MM.1S (cell line): ENCODE data around the gene UST.

ENCODE experiments used
- DNase-seq: peaks from one replicate; pipeline ENCODE4 v3.0.0-alpha.2; 2015
- H2AFZ ChIP-seq: fragments of 300-600 bp; sonication (generic); 2 replicates; pipeline ENCODE4 v1.6.0; 2016; ENCODE audit warnings: antibody characterized with exemption, low read length
- H3F3A ChIP-seq: fragments of 300-600 bp; sonication (generic); 2 replicates; pipeline ENCODE4 v1.6.1; 2016; ENCODE audit warnings: mild to moderate bottlenecking, antibody characterized with exemption, low read length, moderate library complexity, mixed read lengths; ENCODE audit not compliant: insufficient read depth
- H3K27ac ChIP-seq: fragments of 300-600 bp; sonication (generic); 2 replicates; pipeline ENCODE4 v1.5.1; 2016; ENCODE audit warnings: mild to moderate bottlenecking, low read length
- H3K27me3 ChIP-seq: fragments of 300-600 bp; sonication (generic); replicated peaks from 2 replicates; pipeline ENCODE4 v1.6.0; 2016; ENCODE audit warnings: low read length; ENCODE audit not compliant: insufficient read depth
- H3K36me3 ChIP-seq: fragments of 300-600 bp; sonication (generic); replicated peaks from 2 replicates; pipeline ENCODE4 v1.6.1; 2016; ENCODE audit warnings: mild to moderate bottlenecking, low read length, mixed read lengths; ENCODE audit not compliant: insufficient read depth
- H3K4me1 ChIP-seq: fragments of 300-600 bp; sonication (generic); 2 replicates; pipeline ENCODE4 v1.6.1; 2016; ENCODE audit warnings: low read length, mixed read lengths
- H3K4me2 ChIP-seq: fragments of 300-600 bp; sonication (generic); 2 replicates; pipeline ENCODE4 v1.6.0; 2016; ENCODE audit warnings: low read depth, low read length
- H3K4me3 ChIP-seq: fragments of 300-600 bp; sonication (generic); 2 replicates; pipeline ENCODE4 v1.5.1; 2016; ENCODE audit warnings: low read length, mixed read lengths
- H3K79me2 ChIP-seq: fragments of 300-600 bp; sonication (generic); 2 replicates; pipeline ENCODE4 v1.6.1; 2016; ENCODE audit warnings: mixed run types, low read length, mixed read lengths
- H3K9ac ChIP-seq: fragments of 300-600 bp; sonication (generic); 2 replicates; pipeline ENCODE4 v1.6.1; 2016; ENCODE audit warnings: low read length, mixed read lengths
- H3K9me2 ChIP-seq: fragments of 300-600 bp; sonication (generic); replicated peaks from 2 replicates; pipeline ENCODE4 v1.6.1; 2016; ENCODE audit warnings: mild to moderate bottlenecking, low read length, mixed read lengths; ENCODE audit not compliant: insufficient read depth
- H3K9me3 ChIP-seq: fragments of 300-600 bp; sonication (generic); replicated peaks from 2 replicates; pipeline ENCODE4 v1.6.1; 2016; ENCODE audit warnings: mild to moderate bottlenecking, low read length, mixed read lengths; ENCODE audit not compliant: insufficient read depth
- H4K20me1 ChIP-seq: fragments of 300-600 bp; sonication (generic); 2 replicates; pipeline ENCODE4 v1.6.1; 2016; ENCODE audit warnings: mild to moderate bottlenecking, low read length, moderate library complexity, mixed read lengths; ENCODE audit not compliant: insufficient read depth
- CTCF ChIP-seq: fragments of 300-600 bp; sonication (generic); IDR thresholded peaks from 2 replicates; pipeline ENCODE4 v1.5.1; 2016; ENCODE audit warnings: antibody characterized with exemption, low read length, mixed read lengths
- EZH2 ChIP-seq: fragments of 300-600 bp; sonication (generic); optimal IDR thresholded peaks from 2 replicates; pipeline ENCODE3; 2017; ENCODE audit warnings: low read depth, mild to moderate bottlenecking, antibody characterized with exemption, low read length, mixed read lengths
- EZH2phosphoT487 ChIP-seq: fragments of 300-600 bp; sonication (generic); IDR thresholded peaks from 2 replicates; pipeline ENCODE4 v1.6.1; 2018; ENCODE audit warnings: antibody characterized with exemption, low read length

UST gene

GRCh38 chr6:148745926-148746325, 904 bp upstream of the UST start:
- no peak overlapping the region for H3K27ac ChIP-seq
- H3K79me2 ChIP-seq = no peaks in the 10 kb centered on the region
- no peak overlapping the region for H3K9ac ChIP-seq

GRCh38 chr6:148747145-148747470, 278 bp downstream of the UST start:
- H3F3A ChIP-seq = no peaks in the 10 kb centered on the region
- TF ChIP-seq EZH2phosphoT487 (no peak), CTCF (no peak)
- DNase-seq = no peak
- no peaks in the 10 kb centered on the region for H3K9me2 ChIP-seq
- H3K9me3 ChIP-seq = no peaks in the 10 kb centered on the region
- H3K4me3 ChIP-seq = peak overlapping the region; percentile 43; the same call in 1 of the 2 replicates
- peak overlapping the region; percentile 39; the same call in 1 of the 2 replicates for H3K4me2 ChIP-seq
- H3K79me2 ChIP-seq = no peaks in the 10 kb centered on the region
- no peaks in the 10 kb centered on the region for H4K20me1 ChIP-seq
- H3K36me3 ChIP-seq = no peaks in the 10 kb centered on the region
- no peak overlapping the region for H2AFZ ChIP-seq
- no peak overlapping the region for H3K27ac ChIP-seq
- no peaks in the 10 kb centered on the region for H3K27me3 ChIP-seq
- no peaks in the 10 kb centered on the region for H3K4me1 ChIP-seq
- H3K9ac ChIP-seq = no peak overlapping the region

More at GRCh38 chr6:148745926-148746325, 904 bp upstream of the UST start:
- Histone ChIP-seq H4K20me1 (no peaks in the 10 kb centered on the region), H3K36me3 (no peaks in the 10 kb centered on the region), H3K9me3 (no peaks in the 10 kb centered on the region), H3K27me3 (no peaks in the 10 kb centered on the region), H3K4me2 (peak overlapping the region; percentile 69; the same call in 1 of the 2 replicates), H3K9me2 (no peaks in the 10 kb centered on the region), H3K4me1 (no peaks in the 10 kb centered on the region), H3K4me3 (peak overlapping the region; percentile 60), H3F3A (no peaks in the 10 kb centered on the region), H2AFZ (0 out of 2 replicates have a peak overlapping the region, but pooled peaks have one; percentile 63)
- DNase-seq = no peak
- no peak for TF ChIP-seq CTCF

- H3K4me1 ChIP-seq = no peaks in the 10 kb centered on the region
- H3K79me2 ChIP-seq = no peaks in the 10 kb centered on the region
- H3K9me3 ChIP-seq = no peaks in the 10 kb centered on the region
- no peak overlapping the region for H3K9ac ChIP-seq
- no peak for TF ChIP-seq CTCF
- no peak for TF ChIP-seq EZH2
- no peak for TF ChIP-seq EZH2phosphoT487
- no peaks in the 10 kb centered on the region for H3K27me3 ChIP-seq
- H3K27ac ChIP-seq = no peak overlapping the region
- peak overlapping the region; percentile 43; the same call in 1 of the 2 replicates for H3K4me3 ChIP-seq
- H4K20me1 ChIP-seq = no peaks in the 10 kb centered on the region
- H3K36me3 ChIP-seq = no peaks in the 10 kb centered on the region
- DNase-seq = no peak
- H3K4me2 ChIP-seq = peak overlapping the region; percentile 39; the same call in 1 of the 2 replicates
- no peak overlapping the region for H2AFZ ChIP-seq
- H3K9me2 ChIP-seq = no peaks in the 10 kb centered on the region
- H3F3A ChIP-seq = no peaks in the 10 kb centered on the region
Measured at GRCh38 chr6:148747471-148748165, 788 bp downstream of the UST start.
